GM18499 (cell line): ENCODE results near the gene CCL4L2.
"Not testable (repeated sequence)": the region's sequence is repeated elsewhere in the genome, so short reads cannot be mapped to it uniquely, and the experiment has no call there.

Source experiments
- ATAC-seq: cut with Tn5 transposase; IDR thresholded peaks from one replicate; pipeline ENCODE4 v1.9.1; 2021; ENCODE audit warnings: moderate number of reproducible peaks; ENCODE audit not compliant: insufficient read depth, unreplicated experiment

CCL4L2 gene

GRCh38 chr17:36210439-36211211, at the start of gene CCL4L2:
Gene CCL4L2 (plus strand): TSS chr17:36211063.
- peak; percentile 53 for ATAC-seq

- not testable (repeated sequence) for ATAC-seq
Measured at GRCh38 chr17:36168836-36169235, 42.0 kb upstream of the CCL4L2 start.

- ATAC-seq: not testable (repeated sequence)
Measured at GRCh38 chr17:36176536-36176935, 34.3 kb upstream of the CCL4L2 start, which contains the start of gene TBC1D3B. Gene TBC1D3B (minus strand): TSS chr17:36176636. CDS start chr17:36175050, 1,586 bp downstream.

GRCh38 chr17:36181446-36182175, 29.3 kb upstream of the CCL4L2 start:
- ATAC-seq: not testable (repeated sequence)

DNA sequence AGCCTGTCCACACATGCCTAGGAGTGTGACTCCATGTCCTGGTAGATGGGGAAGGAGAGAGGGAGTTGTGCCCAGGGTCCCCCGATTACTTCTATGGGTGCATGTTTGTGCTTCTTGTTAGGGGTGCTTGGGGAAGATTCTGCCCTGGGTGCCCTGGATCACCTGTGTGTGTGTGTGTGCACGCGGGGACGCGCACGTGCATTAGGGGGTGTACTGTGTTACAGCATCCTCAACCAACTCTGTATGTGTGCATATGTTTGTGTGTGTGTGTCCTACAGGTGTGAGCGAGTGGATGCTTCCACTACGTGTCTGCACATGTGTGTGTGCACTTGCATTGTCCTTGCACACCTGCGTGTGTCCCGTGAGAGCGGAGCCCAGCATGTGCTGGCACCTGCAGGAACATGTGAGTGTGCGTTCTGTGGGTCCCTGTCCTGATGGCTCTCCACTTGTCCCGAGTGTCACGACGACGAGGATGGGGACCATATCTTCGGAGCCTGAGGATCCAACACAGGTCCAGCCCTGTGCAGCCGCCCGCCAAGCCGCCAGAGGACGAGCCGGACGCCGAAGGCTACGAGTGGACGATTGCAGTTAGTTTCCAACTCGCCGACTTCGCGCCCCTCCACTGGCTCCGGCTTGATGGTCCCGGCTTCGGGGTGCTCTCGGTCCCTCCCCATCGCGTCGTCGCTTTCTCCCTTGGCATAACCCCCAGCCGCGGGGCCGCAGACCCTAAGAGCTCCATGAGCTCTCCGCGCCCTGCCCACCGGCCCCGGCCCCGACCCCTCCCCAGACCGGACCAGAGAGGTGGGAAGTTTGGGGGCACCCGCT, 28.5 kb upstream of the CCL4L2 start:
- no peak for ATAC-seq

DNA sequence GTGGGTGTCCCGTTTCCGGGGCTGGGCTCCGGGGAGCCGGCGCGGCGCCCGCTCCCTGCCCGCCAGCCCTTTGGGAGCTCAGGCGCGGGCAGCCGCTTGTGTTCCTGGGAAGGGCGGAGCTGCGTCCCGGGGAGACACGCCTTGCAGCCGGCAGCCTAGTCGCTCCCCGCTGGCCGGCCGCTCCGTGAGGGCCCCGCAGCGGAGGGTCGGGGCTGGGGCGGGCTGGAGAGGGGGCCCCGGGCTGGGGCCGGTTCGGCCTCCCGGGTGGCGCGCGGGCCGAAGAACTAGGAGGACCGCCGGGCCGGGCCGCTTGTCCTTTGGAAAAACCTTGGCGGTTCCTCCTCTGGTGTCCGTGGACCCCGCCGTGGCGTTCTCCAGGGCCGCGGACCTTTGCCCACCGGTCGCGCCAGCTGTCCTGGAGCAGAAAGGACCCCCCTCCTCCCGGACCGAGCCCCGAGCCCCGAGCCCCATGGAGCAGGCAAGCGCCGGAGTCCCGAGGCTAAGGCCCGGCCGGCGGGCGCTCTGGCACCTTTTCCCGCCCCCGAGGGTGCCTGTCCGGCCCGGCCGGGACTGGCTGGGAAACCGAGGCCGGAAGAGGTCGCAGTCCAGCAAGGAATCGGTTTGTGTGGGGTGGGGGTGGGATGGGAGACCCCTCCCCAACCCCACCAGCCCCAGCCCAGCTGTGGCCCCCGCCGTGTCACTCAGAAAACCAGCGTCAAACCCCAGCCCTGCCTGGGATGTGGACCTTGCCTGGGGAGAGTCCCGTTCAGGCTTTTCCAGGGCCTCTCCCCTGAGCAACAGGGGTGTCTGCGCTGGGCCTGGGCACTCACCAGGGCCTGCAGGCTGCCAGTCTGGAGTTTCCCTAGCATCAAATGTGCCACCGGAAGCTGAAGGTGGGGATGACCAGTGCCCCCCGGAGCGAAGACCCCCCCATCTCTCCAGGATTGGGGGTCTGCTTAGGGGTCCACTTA, 27.6 kb upstream of the CCL4L2 start:
- no peak for ATAC-seq

- ATAC-seq: no peak
Measured at GRCh38 chr17:36184023-36184765, 26.7 kb upstream of the CCL4L2 start.

- no peak for ATAC-seq
Measured at GRCh38 chr17:36185416-36185815, 25.4 kb upstream of the CCL4L2 start.

GRCh38 chr17:36186810-36187763, 23.8 kb upstream of the CCL4L2 start:
- not testable (repeated sequence) for ATAC-seq

GRCh38 chr17:36187943-36188665, 22.8 kb upstream of the CCL4L2 start:
- not testable (repeated sequence) for ATAC-seq

DNA sequence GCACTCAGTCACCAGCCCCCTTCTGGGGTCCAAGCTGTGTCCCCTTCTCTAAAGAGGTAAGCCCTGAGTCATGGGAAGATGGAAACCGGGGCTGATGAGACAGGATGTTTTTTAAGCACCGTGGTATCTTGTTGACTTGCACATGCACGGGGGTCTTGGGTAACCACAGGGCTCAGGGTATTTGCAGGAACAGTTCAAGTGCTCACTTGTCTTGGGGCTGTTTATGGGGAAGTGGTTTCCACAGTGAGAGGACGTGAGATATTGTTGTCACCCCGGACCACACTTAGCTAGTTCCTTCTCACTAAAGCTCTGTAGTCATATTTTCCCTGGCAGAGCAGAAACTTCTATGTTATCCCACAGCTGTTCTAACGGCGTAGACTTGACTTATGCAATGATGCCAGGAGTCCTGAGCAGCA, 22.0 kb upstream of the CCL4L2 start:
- ATAC-seq: peak; percentile 35

GRCh38 chr17:36189993-36190392, 20.9 kb upstream of the CCL4L2 start:
- not testable (repeated sequence) for ATAC-seq

DNA sequence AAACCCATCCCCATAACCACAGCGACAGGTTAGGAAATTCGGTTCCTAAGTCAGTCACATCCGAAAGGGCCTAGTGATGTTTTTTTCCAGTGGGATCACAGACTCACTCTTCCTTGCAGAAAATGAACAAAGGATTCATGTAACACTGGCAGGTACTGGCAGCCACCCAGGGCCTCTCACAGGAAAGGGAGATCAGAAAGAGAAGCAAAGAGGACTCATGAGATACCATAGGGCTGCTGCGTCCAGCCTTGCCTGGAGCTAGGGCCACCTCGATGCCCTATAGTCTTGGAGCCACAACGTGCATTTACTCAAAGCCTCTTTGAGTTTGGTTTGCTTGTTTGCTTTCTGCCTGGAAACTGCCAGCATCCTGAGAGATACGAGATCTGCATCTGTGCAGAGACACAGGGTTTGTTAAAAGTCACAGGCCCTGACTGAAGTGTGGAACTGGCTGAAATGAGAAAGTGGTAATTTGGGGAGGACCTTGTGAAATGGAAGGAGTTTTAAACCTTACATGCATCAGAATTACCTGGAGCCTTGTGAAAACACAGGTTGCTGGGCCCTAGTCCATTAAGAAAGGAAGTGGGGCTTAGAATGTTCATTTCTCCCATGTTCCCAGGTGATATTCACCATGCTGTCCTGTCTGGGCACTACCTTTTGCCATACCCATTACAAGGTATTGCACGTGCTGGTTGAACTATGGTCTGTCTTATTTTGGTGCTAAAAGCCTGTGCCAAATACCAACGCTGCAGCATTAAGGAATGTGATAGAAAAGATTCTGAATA, 20.1 kb upstream of the CCL4L2 start:
- ATAC-seq: not testable (repeated sequence)

GRCh38 chr17:36193216-36193775, 17.6 kb upstream of the CCL4L2 start:
- ATAC-seq: no peak

DNA sequence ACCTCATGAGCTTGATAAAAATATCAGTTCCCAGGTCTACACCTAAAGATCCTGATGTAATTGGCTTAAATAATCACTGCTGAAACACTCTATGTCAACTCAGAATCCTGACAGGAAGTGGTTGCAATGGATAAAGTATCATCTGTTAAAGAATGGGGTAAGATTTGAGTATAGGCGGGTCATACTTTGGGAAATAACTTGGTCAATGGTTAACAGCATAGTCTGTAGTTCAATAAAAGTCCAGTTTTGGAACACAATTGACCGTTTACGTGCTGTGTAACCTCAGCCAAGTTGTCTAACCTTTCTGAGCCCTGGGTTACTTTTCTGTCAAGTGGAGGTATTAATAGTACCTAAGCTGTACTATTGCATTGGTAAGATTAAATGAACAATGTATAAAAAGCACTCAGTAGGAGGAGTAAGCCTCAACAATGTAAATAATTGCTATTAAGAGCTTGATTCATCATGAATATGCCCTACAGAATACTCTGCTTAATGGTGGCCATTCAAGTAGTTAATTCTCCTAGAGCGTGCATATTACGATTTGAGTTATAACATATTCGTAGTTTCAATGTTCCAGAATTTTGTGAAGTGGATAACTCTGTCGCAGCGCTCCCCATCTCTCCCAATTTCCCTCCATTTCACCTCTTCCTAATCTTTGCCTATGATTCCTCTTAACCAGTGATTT, 16.6 kb upstream of the CCL4L2 start:
- not testable (repeated sequence) for ATAC-seq
